NCI-H2107 treated with DMSO at 0.1 percent for 48 hours (cell line): ENCODE data around the gene MPP3.
"Not testable (repeated sequence)": the region's sequence is repeated elsewhere in the genome, so short reads cannot be mapped to it uniquely, and the experiment has no call there.

Experiments
- DNase-seq: peaks from one replicate; lab custom pipeline; 2025; ENCODE audit not compliant: unreplicated experiment; lab: John Stamatoyannopoulos, UW

The MPP3 gene

GRCh38 chr17:43861960-43862359 is 29.0 kb upstream of the MPP3 start:
- no peak for DNase-seq

GRCh38 chr17:43860927-43861622 is 28.1 kb upstream of the MPP3 start:
- no peak for DNase-seq

GRCh38 chr17:43860077-43860725 is 27.3 kb upstream of the MPP3 start:
- no peak for DNase-seq

GRCh38 chr17:43857957-43858600 is 25.1 kb upstream of the MPP3 start:
- no peak for DNase-seq

- no peak for DNase-seq
These were observed 24.2 kb upstream of the MPP3 start for GRCh38 chr17:43857141-43857540.

GRCh38 chr17:43856141-43856540 is 23.2 kb upstream of the MPP3 start:
- DNase-seq = no peak

GRCh38 chr17:43855061-43855460 is 22.1 kb upstream of the MPP3 start:
- no peak for DNase-seq

- DNase-seq = no peak
These were observed 21.6 kb upstream of the MPP3 start for GRCh38 chr17:43854498-43854897.

GRCh38 chr17:43853546-43853945 is 20.6 kb upstream of the MPP3 start:
- DNase-seq = no peak

GRCh38 chr17:43852571-43852970 is 19.6 kb upstream of the MPP3 start:
- no peak for DNase-seq

- no peak for DNase-seq
These were observed 16.2 kb upstream of the MPP3 start for GRCh38 chr17:43849116-43849515.

GRCh38 chr17:43848601-43849000 is 15.7 kb upstream of the MPP3 start:
- DNase-seq = no peak

- DNase-seq = no peak
These were observed 14.0 kb upstream of the MPP3 start, which contains the start of gene CD300LG for GRCh38 chr17:43846963-43847371. TSS of gene CD300LG (plus strand) at chr17:43847176. CDS start at chr17:43847217, 41 bp downstream.

- peak; percentile 4 for DNase-seq
These were observed 13.3 kb upstream of the MPP3 start for GRCh38 chr17:43846221-43846712.

GRCh38 chr17:43845766-43846165 is 12.8 kb upstream of the MPP3 start:
- DNase-seq = no peak

- no peak for DNase-seq
These were observed 11.3 kb upstream of the MPP3 start for GRCh38 chr17:43844241-43844640.

GRCh38 chr17:43842975-43843325 is 10.0 kb upstream of the MPP3 start:
- DNase-seq = no peak

- not testable (repeated sequence) for DNase-seq
These were observed 9.4 kb upstream of the MPP3 start for GRCh38 chr17:43842091-43842974.

- no peak for DNase-seq
These were observed 8.3 kb upstream of the MPP3 start for GRCh38 chr17:43841282-43841681.

- DNase-seq = no peak
These were observed 7.9 kb upstream of the MPP3 start for GRCh38 chr17:43840814-43841213.

- peak; percentile 73 for DNase-seq
These were observed 6.7 kb upstream of the MPP3 start for GRCh38 chr17:43839670-43840108.
